ENCODE results near the gene CPED1.
"Not testable (repeated sequence)": the region's sequence is repeated elsewhere in the genome, so short reads cannot be mapped to it uniquely, and the experiment has no call there.

Gene CPED1

GRCh38 chr7:121286186-121286585 is 297.7 kb downstream of the CPED1 start:
- DNase-seq (ENCODE audit: low read depth in 3 of 3) = no peak

DNA sequence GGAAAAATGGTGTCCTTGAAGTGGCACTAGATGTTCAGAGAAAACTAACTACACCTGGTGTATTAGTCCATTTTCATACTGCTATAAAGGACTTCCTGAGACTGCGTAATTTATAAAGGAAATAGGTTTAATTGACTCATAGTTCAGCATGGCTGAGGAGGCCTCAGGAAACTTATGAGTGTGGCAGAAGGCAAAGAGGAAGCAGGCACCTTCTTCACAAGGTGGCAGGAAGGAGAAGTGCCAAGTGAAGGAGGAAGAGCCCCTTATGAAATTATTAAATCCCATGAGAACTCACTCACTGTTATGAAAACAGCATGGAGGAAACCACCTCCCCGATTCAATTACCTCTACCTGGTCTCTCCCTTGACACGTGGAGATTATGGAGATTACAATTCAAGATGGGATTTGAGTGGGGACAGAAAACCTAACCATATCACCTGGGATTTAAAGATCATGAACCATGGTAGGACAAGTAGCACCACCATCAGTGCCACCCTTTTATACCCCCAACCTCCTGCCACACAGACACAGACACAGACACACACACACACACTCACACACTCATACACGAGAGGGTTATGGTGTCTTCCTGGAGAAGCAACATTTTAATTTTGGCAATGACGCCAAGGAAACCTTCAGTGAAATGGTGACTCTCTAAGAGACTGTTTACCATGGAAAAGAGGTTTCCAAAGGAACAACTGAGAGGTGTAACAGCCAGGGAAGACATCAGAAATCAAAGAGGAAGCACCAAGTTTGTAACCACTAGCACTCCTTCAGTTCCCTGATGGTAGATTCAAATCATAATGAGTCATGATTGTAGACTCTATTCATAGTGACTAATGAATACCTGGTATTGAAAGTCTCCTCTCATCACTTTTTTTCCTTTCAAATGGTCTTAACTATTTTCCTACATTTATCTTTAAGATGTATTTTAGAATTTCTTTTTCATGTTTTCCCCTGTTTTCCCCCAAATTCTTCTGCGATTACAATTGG is 298.5 kb downstream of the CPED1 start:
- DNase-seq (ENCODE audit: low read depth in 3 of 3) = no peak

DNA sequence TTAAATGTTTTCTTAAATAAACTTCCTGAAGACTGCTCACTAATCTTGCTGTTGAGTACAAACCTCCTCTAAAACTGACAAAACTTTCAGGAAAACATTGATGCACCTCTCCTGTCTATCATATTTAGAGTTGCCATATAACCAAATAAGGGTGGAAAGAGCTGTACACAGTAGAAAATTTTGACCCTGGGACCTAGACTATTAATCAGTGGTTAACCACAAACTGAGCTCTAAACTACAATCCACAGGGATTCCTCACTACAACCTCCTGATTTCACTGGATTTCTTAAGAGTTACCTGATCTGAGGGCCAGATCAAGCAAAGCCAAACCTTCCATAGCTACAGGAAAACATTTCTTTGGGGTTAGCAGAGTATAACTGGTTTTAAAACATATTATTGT is 300.4 kb downstream of the CPED1 start:
- no peak for DNase-seq (ENCODE audit: low read depth in 3 of 3)

- DNase-seq (ENCODE audit: low read depth in 3 of 3) = not testable (repeated sequence)
Measured at GRCh38 chr7:121289930-121290329, 301.4 kb downstream of the CPED1 start.

GRCh38 chr7:121294448-121294992 is 306.0 kb downstream of the CPED1 start:
- no peak for DNase-seq (ENCODE audit: low read depth in 3 of 3)

- DNase-seq (ENCODE audit: low read depth in 3 of 3) = no peak
Measured at GRCh38 chr7:121297843-121298242, 309.3 kb downstream of the CPED1 start.

DNA sequence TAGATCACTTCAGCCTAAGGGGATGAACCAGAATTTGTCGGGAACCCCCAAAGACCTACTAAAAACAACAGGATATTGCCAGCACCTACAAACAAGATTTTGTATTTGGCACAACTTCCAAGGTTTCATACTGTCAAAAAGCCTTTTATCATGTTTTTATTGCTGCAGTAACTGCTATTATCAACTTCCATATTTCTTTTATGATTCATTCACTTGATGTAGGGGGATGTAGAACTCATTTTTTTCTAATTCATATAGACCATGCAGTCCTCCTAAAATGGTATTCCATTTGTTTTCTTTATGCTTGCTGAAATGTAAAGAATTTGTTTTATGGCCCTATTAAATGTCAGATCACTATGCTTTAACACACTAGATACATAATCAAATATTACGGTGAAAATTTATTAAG is 310.3 kb downstream of the CPED1 start:
- no peak for DNase-seq (ENCODE audit: low read depth in 3 of 3)

GRCh38 chr7:121300685-121301420 is 312.3 kb downstream of the CPED1 start:
- no peak for DNase-seq (ENCODE audit: low read depth in 3 of 3)

GRCh38 chr7:121301446-121302213 is 313.1 kb downstream of the CPED1 start:
- DNase-seq (ENCODE audit: low read depth in 3 of 3) = no peak

GRCh38 chr7:121302214-121302745 is 313.8 kb downstream of the CPED1 start:
- no peak for DNase-seq (ENCODE audit: low read depth in 3 of 3)

GRCh38 chr7:121303422-121304101 is 315.1 kb downstream of the CPED1 start:
- DNase-seq (ENCODE audit: low read depth in 3 of 3) = no peak

DNA sequence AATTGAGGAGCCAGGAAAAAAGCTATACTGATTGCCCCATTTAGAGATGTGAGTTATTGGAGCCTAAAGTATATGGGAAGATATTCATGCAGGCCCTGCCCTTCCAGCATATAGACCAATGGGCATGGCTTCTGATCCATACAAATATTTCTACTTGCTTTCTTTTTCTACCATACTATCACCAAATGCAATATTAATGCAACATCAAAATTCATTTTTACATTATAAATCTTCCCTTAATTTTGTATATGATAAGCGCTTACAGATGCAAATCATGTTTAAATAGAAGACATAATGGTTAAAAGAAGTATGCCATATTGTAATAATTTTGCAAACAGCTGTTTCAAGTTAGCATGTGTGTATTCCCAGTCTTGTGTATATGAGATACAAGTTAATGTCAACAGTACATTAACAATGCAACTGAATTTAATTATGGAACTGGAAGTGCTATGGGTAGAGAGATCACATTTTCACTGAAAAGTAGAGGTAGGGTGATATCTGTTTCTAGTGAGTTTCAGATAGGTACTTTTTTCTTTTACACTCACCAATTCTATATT is 315.7 kb downstream of the CPED1 start:
- DNase-seq (ENCODE audit: low read depth in 3 of 3) = no peak

GRCh38 chr7:121305109-121305508 is 316.6 kb downstream of the CPED1 start:
- DNase-seq (ENCODE audit: low read depth in 3 of 3) = no peak

- no peak for DNase-seq (ENCODE audit: low read depth in 3 of 3)
Measured at GRCh38 chr7:121306565-121306964, 318.1 kb downstream of the CPED1 start.

DNA sequence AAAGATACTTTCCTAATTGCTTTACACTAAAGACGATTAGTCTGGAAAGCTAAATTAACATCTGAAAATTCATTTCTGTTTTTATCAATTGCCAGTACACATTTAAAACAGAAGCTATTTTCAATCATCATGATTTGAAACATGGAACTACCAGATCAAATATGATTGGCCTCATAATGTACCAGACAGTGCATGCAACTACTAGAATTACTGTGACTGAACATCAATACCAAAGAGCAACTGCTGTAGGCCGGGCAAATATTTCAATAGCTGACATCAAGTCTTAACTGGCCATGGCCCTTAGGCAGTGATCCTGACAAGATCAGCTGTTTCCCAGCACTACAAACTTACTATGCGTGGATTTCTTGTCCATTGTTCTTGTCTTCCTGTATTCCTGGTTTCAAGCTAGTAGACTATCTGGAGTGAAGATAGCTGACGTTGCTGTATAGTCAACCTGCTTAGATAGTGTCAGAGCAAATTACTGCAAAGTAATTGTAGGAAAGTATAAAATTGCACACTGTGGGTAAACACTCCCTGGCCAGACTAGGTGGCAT is 318.6 kb downstream of the CPED1 start:
- no peak for DNase-seq (ENCODE audit: low read depth in 3 of 3)

- no peak for DNase-seq (ENCODE audit: low read depth in 3 of 3)
Measured at GRCh38 chr7:121313220-121313792, 324.8 kb downstream of the CPED1 start.

DNA sequence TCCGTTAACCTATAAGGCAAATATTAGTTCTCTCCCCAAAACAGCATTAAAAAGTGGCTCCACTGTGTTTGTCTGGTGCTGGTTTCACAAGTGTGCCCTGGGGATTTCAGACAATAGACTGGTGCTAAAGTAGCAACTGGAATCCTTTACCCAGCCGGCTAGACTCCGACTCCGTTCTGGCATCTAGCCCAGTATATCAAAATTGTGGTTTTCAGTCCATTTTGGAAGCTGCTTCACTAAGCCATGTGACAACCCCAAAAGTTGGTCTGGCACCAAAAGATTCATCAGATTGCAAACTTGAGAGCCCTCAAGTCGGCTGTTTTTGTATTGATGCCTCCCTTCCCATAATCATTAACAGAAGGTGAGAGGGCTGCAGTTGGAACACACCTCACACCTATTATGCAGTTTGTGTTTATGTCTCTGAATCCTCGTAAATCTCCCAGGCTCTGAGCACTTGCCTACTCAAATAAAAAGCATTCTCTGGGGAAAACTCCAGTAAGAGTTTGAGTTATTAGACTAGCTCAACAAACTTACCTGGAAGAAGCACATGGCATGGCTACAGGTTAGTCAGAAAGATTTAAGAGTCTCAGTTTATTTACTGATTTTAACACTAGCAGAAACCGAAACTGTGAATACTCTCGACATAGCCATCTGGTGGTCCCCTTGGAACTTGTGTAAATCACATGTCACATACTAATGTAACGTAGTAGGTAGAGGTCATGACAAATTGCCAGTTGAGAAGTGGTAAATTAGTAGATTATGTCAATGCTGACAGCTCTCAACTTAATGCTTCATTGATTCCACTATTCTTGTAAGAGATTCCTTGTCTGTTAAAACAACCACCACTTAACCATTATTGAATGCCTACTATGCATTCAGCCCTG is 325.5 kb downstream of the CPED1 start:
- DNase-seq (ENCODE audit: low read depth in 3 of 3) = no peak

- DNase-seq (ENCODE audit: low read depth in 3 of 3) = not testable (repeated sequence)
Measured at GRCh38 chr7:121315170-121315569, 326.7 kb downstream of the CPED1 start.

GRCh38 chr7:121322460-121322859 is 333.9 kb downstream of the CPED1 start:
- DNase-seq (ENCODE audit: low read depth in 3 of 3) = no peak
